Caki2 (cell line): ENCODE data around the gene NUMB. TPM values are rescaled to one million over a fixed set of nuclear protein-coding genes. Genes with fewer than 3 reads are reported as not detected.
A peak's percentile ranks its signal among the peaks of the same experiment; 100 is the strongest.

Experiments used
- DNase-seq: peaks from one replicate; pipeline ENCODE4 v3.0.0-alpha.2; 2015; ENCODE audit warnings: low read depth
- in situ Hi-C: cut with HindIII; loops from 2 replicates; pipeline ENCODE4 v1.10.0; 2016; ENCODE audit warnings: low sequenced_read_pairs, low pct_unique_long_range_greater_than_20kb, mixed read lengths
- total RNA-seq: library from RNA; depleted of rRNA; stranded (reverse); fragments of >200 nt; shearing (Covaris generic); gene quantifications from 2 replicates; pipeline ENCODE4 v1.2.3, GENCODE V29; 2014; ENCODE audit warnings: low replicate concordance; rRNA removed

NUMB gene
- total RNA-seq = 15.0 and 24.9 TPM in 2 replicates

- in situ Hi-C loops = loop anchor here (25.0 kb wide), 1 partner anchor 171 kb away; no protein-coding TSS in a partner anchor
These were observed at the start of gene NUMB for GRCh38 chr14:73458183-73458976. TSS of gene NUMB (minus strand) at chr14:73458546. CDS start at chr14:73355751, 102,795 bp downstream.

GRCh38 chr14:73503648-73504047 is 45.3 kb upstream of the NUMB start:
- DNase-seq = no peak
- in situ Hi-C loops = no loop called here

More at GRCh38 chr14:73458183-73458976, at the start of gene NUMB:
- DNase-seq = peak; percentile 99

GRCh38 chr14:73502017-73502619 is 43.8 kb upstream of the NUMB start:
- no peak for DNase-seq
- in situ Hi-C loops = no loop called here

GRCh38 chr14:73500360-73500759 is 42.0 kb upstream of the NUMB start:
- DNase-seq = no peak
- in situ Hi-C loops = no loop called here

- in situ Hi-C loops = no loop called here
- no peak for DNase-seq
These were observed 36.2 kb upstream of the NUMB start for GRCh38 chr14:73494593-73494992.

- no peak for DNase-seq
- in situ Hi-C loops = no loop called here
These were observed 34.3 kb upstream of the NUMB start for GRCh38 chr14:73492670-73493069.

GRCh38 chr14:73492043-73492552 is 33.8 kb upstream of the NUMB start:
- DNase-seq = no peak
- in situ Hi-C loops = no loop called here

- peak; percentile 71 for DNase-seq
These were observed 33.1 kb upstream of the NUMB start for GRCh38 chr14:73491256-73492042.

GRCh38 chr14:73489481-73490175 is 31.3 kb upstream of the NUMB start:
- in situ Hi-C loops = no loop called here
- DNase-seq = no peak

More at GRCh38 chr14:73491256-73492042, 33.1 kb upstream of the NUMB start:
- in situ Hi-C loops = no loop called here

GRCh38 chr14:73478684-73479083 is 20.3 kb upstream of the NUMB start:
- in situ Hi-C loops = no loop called here
- no peak for DNase-seq

GRCh38 chr14:73477618-73478266 is 19.4 kb upstream of the NUMB start:
- in situ Hi-C loops = no loop called here
- no peak for DNase-seq

- no peak for DNase-seq
- in situ Hi-C loops = no loop called here
These were observed 18.1 kb upstream of the NUMB start for GRCh38 chr14:73476451-73476931.

GRCh38 chr14:73474952-73475351 is 16.6 kb upstream of the NUMB start:
- in situ Hi-C loops = loop anchor here (25.0 kb wide), 1 partner anchor 188 kb away; no protein-coding TSS in a partner anchor
- no peak for DNase-seq

GRCh38 chr14:73472185-73473114 is 14.1 kb upstream of the NUMB start:
- in situ Hi-C loops = loop anchor here (25.0 kb wide), 1 partner anchor 185 kb away; no protein-coding TSS in a partner anchor
- peak; percentile 50 for DNase-seq

GRCh38 chr14:73471582-73472184 is 13.3 kb upstream of the NUMB start:
- no peak for DNase-seq

GRCh38 chr14:73468828-73469375 is 10.6 kb upstream of the NUMB start:
- DNase-seq = no peak
- in situ Hi-C loops = loop anchor here (25.0 kb wide), 1 partner anchor 182 kb away; no protein-coding TSS in a partner anchor

More at GRCh38 chr14:73471582-73472184, 13.3 kb upstream of the NUMB start:
- in situ Hi-C loops = loop anchor here (25.0 kb wide), 1 partner anchor 184 kb away; no protein-coding TSS in a partner anchor
